Stimulated activated CD8-positive, alpha-beta memory T cell treated with anti-CD3 and anti-CD28 coated beads, Interleukin-7, amount 100 ng/mL, for 48 hours (primary cell): ENCODE measurements around the gene SLC38A1.
"Not testable (repeated sequence)": the region's sequence is repeated elsewhere in the genome, so short reads cannot be mapped to it uniquely, and the experiment has no call there.

Experiments
- DNase-seq, 2 donors: peaks; one replicate each; pipeline ENCODE4 v3.0.0-alpha.2; 2020; ENCODE audit warnings: low read depth in 1 of 2; ENCODE audit errors: extremely low read depth in 1 of 2

The SLC38A1 gene

DNA sequence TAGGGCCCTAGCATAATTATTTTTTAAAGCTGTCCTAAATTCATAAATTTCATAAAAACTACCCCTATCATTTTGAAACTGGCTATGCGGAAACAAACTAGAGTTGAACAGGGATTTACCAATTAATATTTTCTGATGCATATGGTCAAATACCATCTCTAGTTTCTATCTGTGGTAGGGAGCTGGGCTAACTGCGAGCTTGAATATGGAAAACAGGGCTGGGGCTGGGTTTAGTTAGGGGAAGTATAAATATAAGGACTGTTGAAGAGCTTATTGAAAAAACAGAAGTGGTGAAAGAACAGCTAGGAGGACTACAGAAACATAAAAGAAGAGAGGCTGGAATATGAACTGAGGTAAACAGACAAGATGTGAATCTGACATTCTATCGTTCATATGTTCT is 91.8 kb downstream of the SLC38A1 start:
- no peak for DNase-seq

DNA sequence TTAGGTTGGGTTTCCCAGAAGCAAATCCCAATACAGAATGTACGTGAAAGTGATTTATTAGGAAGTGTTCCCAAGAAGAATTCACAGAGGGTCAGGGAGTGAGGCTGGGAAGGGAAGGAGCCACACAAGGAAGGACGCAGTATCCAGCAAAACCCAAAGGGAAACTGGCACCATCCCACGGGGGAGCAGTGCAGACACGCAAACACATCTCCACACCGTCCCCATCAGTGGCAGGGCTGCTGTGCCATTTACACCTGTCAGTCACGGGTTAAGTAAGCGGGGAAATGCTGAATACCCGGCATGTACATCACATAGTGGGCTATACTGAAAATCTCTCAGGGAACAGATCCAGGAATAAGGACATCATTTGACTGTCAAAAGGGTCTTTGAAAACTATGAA is 93.9 kb downstream of the SLC38A1 start:
- DNase-seq: no peak

DNA sequence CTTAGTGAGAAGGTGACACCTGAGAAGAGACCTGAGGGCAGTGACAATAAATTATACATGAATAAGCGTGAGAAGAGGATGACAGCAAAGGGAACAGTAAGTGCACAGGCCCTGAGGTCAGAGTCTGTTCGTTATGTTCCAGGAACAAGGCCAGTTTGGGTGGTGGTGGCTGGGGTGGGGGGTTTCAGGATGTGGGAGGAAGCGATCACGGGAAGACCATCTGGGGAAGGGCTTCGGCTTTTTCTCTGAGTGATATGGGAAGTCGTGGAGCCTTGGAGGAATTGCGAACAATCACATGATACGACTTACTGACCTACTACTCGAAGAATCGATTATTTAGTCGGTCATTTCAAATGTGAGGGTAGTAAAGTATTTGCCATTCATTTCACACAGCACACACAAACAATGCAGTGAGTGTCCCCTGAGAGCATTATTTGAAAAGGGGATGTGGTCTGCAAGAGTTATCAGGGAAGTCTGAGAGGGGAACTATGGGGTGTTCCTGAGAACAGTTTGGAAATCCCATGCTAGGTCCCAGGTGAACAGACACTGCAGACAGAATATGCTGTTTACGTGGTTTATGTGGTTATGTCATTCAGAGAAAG is 94.7 kb downstream of the SLC38A1 start:
- DNase-seq: no peak

DNA sequence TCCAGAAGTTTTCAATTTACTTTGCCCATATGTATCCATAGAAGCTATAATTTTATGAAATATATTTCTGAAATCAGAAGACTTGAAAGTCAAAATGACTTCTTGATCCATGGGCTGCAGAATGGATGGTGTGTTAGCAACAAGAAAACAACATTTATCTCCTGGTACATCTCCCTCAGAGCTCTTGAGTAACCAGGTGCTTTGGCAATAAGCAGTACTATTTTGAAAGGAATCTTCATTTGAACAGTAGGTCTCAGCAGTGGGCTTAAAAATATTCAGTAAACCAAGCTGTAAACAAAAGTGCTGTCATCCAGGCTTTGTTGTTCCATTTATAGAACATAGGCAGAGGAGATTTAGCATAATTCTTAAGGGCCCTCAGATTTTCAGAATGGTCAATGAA is 100.4 kb downstream of the SLC38A1 start:
- no peak for DNase-seq

DNA sequence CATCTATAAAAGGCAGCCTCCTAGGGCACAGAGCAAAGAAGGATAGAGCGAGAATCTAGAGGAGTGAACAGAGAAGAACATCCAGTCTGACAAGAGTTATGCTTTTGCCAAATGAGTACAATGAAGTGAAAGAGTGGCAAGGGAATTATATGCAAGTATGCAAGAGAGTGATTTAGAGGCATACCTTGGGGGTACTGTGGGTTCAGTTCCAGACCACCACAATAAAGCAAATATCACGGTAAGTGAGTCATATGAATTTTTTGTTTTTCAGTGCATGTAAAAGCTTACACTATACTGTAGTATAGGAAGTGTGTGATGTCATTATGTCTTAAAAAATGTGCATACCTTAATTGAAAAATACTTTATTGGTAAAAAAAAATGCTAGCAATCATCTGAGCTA is 101.4 kb downstream of the SLC38A1 start:
- DNase-seq: no peak

DNA sequence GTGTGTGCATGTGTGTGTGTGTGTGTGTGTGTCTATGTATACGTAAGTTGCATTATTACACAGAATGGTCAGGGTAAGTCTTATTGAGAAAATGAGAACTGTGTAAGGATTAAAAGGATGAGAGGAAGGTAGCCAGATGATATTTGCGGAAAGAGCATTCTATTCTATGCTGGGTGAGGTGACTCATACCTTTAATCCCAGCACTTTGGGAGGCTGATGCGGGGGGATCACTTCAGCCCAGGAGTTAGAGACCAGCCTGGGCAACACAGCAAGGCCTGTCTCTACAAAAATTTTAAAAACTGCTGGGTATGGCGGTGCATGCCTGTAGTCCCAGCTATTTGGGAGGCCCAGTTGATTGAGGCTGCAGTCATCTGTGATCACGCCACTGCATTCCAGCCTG is 103.7 kb downstream of the SLC38A1 start:
- no peak for DNase-seq

DNA sequence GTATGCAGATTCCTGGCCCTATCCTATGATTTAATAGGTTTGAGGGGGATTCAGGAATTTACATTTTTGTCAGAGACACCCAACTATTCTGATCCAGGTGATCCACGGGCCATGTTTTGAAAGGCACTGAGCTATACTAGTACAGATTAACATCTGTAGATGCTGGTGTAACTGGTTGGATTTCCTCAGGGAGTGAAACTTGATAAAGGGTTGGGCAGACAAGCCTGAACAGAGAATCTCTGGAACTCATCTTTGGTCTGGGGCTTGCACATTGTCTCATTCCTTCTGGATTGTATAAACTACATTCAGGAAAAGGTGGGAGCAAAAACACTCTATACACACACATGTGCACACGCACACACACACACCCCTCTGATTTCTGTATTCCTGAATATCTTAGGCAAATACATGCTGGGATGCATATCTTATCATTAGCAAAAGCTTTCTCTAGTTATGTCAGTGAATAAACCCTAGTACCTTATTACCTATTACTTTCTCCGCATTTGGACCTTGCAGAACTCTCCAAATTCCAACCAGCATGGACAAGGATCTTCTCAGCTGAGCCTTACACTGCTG is 104.6 kb downstream of the SLC38A1 start:
- DNase-seq: no peak

DNA sequence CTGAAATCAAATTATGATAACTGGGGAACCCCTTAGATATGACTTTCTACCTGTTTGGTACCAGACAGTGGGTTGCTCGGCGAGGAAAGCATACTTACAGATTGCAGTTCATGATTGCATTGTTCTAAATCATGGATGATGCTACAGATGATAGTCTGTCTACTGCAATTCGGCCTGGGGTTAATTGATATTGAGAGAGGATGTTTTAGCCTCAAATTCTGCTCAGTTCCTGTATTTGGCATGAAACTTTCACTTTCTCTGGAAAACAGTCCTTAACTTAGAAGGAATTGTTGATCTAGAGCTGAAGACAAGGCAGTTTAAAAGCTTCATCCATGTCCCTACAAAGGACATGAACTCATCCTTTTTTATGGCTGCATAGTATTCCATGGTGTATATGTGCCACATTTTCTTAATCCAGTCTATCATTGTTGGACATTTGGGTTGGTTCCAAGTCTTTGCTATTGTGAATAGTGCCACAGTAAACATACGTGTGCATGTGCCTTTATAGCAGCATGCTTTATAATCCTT is 106.2 kb downstream of the SLC38A1 start:
- DNase-seq: not testable (repeated sequence)

DNA sequence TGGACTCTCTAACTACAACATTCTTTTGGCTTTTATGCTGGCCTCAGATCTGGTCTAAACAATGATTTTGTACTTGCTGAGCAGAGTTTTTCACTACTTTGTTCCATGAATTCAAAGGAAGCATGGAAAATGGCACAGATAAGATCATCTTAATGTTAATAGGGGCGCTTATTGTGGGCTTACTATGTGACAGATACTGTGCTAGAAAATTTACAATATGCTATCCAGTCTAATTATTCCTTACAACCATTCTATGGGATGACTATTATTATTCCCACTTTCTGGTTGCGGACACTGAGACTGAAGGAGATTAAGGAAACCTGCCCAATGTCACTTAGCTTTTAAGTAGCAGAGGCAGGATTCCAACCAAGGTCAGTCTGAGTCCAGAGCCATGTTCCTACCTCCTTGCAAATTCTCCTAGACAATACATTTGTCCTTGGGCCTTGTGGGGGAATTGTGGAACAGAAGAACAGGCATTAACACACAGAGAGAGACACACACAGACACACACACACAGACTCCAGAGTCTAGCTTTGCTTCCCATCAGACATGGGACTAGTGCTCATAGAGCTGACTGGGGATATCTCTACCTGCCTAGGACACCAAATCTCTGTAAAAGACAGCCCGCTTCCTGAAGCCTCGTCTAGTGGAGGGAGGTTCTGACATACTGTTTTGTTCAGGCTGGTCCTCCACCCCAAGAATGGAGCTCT is 107.7 kb downstream of the SLC38A1 start:
- DNase-seq: no peak

DNA sequence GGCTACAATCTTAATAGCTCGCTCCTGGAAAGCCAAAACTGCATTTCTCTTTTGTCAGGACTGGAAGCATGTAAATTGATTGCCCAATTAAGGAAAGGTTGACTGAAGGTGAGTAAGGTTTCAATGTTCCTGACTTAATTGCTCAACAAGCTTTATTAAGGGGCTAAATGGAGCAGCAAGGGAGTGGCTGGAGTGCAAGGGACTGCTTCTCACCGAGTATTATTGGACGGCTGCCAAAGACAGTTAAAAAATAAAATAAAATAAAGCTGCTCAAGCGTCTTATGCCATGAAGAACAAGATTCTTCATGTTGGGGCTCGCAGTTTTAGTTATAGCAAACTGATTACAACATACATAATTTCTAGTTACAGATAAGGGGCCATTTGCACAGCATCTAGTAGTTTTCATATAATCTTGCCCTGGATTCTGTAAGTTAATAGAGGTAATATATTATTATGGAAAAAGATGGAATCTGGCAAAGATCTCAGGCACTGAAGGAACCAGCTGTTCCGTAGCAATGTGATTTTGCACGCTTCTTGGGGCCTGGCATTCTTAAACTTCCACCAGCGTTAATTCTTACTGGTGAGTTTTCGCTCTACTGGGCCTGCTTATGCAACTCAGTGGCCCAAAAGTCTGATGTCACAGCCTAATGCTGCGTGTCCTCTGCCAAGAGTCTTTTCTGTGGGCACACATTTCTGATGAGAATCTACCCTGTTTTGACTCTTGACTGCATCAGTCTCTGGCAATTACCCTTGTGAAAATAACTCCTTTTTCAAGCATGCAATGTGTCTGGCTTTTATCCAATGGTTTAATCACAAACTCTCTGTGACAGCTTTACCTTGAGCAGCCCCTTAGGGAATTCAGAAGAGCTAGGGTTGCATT is 108.5 kb downstream of the SLC38A1 start:
- no peak for DNase-seq

DNA sequence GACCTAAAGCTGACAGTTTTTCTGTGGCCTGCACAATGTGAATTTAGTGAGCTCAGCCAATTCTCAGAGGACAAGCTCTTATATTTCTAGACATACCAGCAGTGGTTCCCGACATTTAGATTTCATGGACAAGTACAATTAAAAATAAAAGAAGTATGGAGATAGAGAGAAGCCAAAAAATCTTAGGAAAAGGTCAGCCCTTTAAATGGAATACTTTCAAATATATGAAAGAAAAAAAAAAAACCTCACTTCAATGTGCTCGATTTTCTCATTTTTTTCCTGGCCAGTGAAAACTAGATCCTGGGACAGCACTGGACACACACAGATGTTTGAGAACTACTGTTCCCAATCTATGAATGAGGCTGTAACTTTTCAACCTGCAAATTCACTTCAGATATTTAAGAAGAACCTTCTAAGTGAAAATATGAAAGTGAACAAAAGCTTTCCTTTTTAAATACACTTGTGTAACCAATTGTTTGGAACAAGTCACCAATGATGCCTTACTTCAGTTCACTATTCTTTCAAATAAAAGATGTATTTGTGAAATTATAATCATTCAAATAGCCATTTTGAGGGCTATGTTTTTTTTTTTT is 109.4 kb downstream of the SLC38A1 start:
- DNase-seq: no peak

DNA sequence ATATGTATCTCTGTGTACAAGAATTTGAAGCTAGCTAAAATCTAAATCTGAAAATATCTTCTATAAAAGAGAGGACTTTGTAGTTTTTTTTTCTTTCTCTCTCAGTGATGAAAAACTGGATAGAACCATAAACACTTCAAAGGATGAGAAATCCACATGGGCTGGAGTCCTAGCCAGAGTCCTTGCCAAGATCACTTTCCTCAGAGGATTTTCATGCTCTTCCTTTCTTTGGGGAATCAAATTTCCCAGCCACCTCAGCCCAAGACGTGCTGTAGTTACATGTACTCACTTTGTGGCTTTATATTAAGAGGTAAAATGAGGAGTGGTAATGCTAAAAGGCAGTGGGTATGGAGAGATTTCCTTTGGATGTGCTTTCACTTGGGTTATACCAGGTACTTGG is 110.3 kb downstream of the SLC38A1 start:
- DNase-seq: no peak

DNA sequence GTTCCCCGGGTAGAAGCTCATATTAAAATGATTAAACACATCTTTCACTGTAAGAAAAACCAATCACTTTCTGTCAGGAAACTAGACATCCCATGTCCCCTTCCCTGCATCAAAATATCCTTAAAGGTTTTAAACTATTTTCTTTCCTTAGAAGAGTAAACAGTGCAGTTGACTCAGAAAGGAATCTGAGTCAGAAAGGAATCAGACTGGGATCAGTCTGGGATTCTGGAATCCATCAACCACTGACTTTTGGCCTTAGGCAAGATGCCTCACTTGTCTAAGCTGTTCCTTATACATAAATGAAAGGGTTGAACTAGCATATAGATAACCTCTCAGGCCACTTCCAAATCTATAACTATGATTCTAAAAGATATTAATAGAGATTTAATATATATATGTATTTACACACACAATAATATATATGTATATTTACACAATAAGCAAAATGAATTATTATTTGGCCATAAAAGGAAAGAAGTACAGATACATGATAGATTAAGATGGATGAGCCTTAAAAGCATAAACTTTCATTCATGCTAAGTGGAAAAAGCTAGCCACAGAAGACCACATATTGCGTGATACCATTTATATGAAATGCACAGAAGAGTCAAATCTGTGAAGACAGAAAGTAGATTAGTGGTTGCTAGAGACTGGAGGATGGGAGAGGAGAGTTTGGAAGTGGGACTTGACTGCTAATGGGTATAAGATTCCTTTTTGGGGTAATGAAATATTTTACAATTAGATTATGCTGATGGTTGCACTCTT is 114.4 kb downstream of the SLC38A1 start:
- no peak for DNase-seq

DNA sequence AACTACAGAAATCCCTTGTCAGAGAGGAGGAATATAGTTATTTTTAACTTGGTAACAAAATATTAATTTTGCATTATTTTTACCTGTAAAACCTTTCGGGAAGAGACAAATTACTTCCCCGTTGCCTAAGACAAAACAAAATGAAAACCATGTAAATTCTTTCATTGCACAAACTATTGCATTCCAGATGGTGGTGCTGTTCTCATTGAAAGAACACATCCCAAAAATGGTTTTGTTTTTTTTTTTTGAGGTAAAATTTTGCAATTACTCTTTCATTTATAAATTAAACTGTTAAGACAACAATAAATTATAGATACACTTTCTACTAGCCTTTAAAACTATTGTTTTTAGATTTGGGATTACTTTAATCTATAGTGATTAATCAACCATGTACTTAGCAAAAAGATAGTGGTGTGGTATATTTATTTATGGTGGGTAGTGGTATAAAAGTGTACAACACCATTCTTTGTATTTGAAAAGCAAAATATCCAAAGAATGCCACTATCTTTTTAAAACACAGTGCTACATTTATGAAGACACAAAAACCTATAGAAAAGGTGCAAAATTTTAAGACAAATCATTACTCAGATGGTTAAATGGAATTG is 115.5 kb downstream of the SLC38A1 start:
- no peak for DNase-seq

DNA sequence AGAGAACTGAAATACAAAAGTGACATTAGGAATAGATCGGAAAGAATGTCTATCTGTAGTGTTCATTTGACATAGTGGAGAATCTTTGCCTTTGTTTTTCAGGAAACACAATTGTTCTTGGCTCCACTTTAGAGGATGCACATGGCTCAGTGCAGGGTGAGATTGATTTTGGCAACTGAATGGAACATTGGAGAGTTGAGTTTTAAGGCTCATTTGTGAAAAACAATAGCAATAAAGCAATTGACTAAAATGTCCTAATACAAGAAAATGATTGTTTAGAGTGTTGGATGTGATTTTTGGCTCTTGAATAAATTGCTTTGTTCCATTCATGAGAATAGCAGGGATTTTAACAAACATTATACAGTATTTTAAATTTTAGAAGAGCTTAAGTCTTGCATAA is 116.4 kb downstream of the SLC38A1 start:
- no peak for DNase-seq

DNA sequence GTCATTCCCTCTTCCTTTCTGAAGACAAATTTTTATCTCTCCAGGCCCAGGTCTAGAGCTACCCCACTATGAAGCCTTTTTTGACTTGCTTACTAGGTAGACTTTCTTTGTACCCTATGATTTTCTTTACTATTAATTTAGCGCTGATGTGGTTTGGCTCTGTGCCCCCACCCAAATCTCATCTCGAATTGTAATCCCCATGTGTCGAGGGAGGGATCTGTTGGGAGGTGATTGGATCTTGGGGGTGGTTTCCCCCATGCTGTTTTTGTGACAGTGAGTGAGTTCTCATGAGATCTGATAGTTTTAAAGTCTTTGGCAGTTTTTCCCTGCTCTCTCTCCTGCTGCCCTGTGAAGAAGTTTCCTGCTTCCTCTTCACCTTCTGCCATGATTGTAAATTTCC is 118.1 kb downstream of the SLC38A1 start:
- no peak for DNase-seq

DNA sequence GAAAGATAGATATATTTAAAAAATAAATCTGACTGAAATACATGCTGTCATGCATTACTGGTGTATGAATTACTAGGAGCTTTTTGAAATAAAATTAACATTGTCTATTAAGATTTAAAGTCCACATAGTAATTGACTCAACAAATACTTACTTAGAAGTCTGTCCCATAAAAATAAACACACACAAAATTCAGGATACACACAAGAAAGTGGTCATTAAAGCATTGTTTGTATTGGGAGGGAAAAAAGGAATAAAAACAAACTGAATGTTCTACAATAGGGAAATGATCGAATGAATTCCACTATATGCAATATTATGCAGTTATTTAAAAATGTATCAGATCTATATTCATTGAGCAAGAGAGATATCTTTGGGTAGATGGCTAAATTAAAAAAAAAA is 118.9 kb downstream of the SLC38A1 start:
- DNase-seq: no peak

DNA sequence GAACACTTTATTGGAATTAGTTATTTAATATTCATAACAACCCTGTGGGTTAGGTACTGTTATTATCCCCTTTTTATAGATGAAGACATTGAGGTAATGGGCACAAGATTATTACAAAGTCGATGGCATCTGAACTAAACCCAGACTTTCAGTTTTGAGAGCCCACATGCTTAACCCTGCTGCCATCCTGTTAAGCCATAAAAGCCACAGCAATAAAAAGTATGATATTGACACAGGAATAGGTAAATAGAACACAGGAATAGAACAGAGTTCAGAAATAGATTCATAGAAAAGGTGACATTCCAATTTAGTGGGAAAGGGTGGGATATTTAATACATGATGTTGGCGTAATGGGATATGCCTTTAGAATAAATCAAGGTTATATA is 119.8 kb downstream of the SLC38A1 start:
- DNase-seq: no peak

DNA sequence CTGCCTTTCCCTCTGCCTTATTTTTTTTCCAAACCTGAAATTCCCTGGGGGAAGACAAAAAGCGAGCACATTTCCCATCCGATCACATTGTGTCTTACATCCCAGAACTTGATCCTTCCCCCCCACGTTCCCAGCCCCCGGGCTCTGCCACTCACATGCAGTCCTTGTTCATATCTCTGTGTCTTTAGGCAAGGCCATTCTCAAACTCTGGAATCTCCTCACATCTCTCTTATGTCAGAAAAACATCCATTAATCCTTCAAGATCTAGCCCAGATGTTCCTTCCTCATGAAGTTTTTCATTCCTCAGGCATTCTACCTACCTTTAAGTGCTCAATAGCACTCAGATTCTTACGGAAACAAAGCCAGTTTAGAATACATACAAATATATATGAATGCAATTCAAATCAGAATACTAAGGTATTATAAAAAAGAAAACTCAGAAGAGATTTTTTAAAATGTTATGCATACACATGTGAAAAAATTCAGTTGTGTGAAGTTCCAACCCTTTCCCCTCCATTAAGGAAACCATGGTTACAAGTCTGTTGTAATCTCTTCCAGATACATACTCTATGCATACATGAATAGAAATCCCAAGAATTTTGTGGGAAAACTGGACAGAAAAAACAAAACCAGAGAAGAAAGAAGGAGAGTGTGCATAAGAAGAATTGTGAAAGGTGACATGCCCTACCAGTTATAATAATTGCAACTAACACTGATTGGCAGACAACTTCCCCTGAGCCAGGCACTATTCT is 120.3 kb downstream of the SLC38A1 start:
- DNase-seq: no peak
